ENCODE data around the gene PLXNA1.

PLXNA1 gene

DNA sequence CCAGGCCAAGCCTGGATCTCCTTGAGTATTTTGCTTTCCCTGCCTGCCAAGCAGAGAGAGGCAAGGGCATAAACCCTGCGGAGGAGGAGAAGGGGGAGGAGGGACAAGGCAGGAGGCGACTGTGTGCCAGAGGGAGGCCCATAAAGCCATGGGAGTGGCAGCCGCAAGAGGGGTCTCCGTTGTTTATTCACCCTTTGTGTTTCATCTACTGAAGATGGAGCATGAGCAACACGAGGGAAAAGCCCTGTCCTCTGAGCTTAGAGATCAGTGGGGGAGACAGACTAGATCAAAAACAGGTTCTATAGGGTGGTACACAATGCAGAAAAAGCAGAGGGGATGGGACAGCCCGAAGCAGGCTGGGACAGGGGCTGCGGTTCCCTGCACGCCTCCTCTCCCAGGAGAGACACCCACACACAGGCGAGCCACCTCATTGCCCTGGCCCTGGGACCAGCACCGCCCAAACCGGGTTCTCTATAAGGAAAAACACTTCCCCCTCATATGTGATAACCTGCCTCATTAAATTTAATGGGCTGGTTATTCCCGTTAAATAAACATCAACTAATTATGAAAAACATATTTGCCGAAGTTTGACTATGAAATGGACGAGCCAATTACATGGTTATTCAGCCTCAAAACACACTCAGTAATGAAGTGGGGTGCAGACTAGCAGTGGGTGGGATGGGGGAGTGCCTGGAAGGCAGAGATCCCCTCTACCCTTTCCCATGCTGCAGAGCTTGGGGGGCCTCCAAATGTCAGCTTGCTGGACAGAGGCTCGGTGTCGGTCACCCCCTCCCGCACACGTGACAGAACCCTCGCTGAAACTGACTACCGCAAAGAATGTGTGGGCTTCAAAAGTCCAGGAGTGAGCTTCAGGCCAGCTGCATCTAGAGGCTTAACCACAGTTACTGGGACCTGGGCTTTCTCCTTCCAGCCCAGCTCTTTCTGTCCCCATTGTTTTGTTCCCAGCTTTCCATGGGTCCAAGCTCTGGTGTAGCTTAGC lies 14.2 kb upstream of the PLXNA1 start:
- no peak for DNase-seq

- DNase-seq, result no peak
Measured at GRCh38 chr3:126969586-126969985, 13.3 kb upstream of the PLXNA1 start.

DNA sequence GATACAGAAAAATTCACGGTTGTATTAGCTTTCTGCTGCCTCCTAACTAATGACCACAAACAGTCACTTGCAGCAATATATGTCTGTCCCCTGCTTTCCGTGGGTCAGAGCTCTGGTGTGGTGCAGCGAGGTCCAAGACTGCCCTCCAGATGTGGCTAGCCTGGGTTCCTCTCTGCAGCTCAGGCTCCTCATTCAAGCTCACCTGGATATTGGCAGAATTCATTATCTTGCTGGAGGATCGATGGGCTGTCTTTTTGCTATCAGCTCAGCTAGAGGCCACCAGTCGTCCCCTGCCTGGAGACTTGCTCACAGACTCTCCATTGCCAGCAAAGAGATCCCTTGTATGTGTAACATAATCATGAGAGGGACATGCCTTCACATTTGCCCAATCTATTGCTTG lies 12.8 kb upstream of the PLXNA1 start:
- no peak for DNase-seq

DNA sequence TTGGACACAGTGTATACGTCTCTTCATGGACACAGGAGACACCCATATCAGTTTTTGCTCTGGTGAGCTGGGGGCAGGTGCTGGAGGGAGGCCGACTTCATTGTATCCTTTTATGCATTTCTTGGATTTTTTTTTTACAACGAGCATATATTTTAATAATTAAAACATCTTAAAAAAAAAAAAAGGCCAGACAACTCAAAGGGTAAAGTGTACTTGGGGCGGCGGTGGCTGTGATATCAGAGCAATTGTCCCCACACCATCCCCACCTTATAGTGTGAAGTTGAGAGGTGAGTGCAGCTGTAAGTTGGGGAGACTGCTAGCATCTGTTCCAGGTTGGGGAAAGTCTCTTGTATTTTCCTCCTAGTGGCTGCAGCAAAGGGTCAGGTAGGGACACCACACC lies 12.0 kb upstream of the PLXNA1 start:
- no peak for DNase-seq

- no peak for DNase-seq
Measured at GRCh38 chr3:126971891-126972351, 11.0 kb upstream of the PLXNA1 start.

GRCh38 chr3:126972866-126973265 lies 10.0 kb upstream of the PLXNA1 start:
- DNase-seq, result no peak

DNA sequence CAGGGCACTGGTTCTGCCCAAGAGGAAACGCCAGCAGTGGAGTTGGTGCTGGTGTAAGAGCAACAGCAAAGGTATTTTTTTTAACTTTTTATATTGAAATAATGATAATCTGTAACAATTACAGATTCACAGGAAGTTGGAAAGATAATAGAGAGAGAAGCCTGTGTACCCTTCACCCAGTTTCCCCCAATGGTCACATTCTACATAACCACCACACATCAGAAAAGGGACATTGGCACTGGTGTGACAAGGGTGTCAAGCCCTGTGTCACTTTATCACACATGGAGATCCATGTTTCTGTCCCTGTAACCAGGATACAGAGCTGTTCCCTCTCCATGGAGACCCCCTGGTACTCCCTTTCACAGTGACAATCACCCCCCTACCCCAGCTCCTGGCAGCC lies 9.1 kb upstream of the PLXNA1 start:
- DNase-seq, result no peak

DNA sequence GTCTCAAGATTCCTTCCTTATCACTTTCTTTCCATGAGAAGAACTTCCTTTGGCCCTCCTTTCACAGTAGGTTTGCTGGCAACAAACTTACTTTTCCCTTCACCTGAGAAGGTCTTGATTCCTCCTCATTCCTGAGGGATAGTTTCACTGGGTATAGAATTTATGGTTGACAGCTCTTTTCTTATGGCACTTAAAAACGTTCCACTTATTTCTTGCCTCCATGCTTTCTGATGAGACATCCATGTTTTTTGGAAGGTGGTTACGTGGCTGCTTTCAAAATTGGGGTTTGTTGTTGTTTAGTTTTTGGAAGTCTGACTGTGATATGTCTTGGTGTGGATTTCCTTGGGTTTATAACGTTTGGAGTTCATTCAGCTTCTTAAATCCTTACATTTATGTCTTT lies 8.2 kb upstream of the PLXNA1 start:
- DNase-seq, result no peak

GRCh38 chr3:126976906-126977305 lies 6.0 kb upstream of the PLXNA1 start:
- no peak for DNase-seq

DNA sequence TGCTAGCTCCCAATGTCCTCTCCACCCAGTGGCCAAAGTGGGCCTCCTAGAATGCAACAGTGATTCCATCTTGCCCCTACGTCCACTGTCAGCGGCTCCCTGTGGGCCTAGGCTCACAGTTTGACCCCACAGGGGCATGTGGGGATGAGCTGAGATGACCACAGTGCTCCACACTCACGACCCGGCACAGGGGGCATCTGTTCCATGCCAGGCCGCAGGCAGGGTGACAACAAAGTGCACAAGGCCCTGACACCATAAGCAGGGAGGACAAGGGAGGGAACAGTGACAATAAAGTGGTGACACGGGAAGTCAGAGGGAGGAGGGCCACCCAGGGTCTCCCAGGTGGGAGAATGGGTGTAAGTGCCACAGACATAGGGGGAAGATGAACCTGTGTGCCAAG lies 5.1 kb upstream of the PLXNA1 start:
- DNase-seq, result no peak

- DNase-seq, result no peak
Measured at GRCh38 chr3:126978291-126978690, 4.6 kb upstream of the PLXNA1 start.

GRCh38 chr3:126979046-126979628 lies 3.8 kb upstream of the PLXNA1 start:
- DNase-seq, result no peak

DNA sequence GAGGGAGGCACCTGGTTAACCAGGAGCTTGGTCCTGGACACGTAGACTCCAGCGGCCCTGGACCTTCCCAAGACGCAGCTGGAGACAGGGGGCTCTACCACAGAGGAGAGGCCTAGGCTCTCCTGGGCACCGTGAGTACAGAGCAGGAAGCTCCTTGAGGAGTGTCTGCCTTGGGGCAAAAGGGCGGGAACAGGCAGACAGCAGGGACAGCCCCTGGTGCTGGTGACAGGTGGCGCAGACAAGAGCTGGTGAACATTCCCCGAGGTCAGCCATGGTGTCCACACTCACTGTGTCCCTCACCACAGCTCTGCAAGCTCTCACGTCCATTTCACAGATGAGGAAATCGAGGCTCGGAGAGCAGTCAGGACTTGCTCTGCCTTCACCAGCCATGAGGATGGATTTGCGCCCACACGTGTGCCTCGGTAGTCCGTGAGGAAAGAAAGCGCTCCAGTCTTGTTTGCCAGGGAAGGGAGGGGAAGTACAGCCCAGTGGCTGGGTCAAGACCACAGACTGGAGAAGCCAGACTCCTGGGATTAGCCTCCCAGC lies 2.6 kb upstream of the PLXNA1 start:
- no peak for DNase-seq

GRCh38 chr3:126982126-126982470 lies 817 bp upstream of the PLXNA1 start:
- DNase-seq, result no peak

DNA sequence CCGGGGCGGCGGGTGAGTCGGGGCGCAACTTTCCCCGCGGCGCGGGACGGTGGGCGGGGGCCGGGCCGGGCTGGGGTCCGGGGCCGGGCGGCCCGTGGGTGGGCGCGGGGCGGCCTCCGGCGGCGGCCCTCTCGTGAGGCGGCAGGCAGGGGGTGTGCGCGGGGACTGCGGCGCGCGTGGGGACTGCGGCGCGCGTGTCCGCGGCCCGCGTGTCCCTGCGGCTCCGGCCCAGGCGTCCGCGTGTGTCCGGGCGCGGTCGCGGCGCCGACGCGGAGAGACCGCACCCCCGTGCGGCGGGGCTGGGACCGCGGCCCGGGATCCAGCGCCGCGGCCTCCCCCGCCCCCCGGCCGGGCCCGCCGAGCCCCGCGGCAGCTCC lies 349 bp downstream of the PLXNA1 start:
- DNase-seq, result no peak

GRCh38 chr3:126983653-126984390 lies 907 bp downstream of the PLXNA1 start:
- DNase-seq, result peak; percentile 31

DNA sequence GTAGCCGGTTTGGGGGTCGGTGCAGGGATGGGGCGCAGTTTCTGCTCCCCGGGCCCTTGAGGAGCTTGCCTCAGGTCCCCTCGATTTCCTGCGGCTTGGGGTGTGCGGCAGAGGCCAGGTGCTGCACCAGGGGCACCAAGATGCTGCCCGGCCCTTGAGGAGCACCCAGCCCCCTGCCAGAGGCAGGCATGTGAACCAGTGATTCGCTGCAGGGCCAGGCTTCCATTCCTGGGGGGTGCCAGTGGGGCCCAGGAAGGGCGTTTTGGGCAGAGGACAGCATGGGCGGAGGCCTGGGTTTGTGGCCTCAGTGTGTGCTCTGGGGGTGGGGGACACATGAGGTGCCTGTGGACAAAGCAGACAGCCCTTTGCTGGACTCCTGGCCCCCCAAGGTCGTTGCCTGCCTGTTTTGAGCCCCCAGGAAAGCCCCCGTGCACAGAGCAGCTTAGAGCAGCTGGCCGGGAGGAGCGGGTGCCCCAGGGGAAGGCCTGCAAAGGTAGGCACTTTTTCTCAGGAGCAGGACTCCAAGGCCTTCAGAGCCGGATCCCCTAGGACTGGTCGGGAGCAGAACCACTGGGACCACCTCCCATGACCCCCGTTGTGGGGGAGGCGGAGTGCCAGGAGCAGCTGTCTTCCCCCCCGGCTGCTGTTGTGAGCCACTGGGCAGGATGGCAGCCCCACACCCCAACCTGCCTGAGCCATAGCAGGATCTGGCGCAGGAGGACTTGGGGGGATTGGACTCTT lies 1.6 kb downstream of the PLXNA1 start:
- no peak for DNase-seq

DNA sequence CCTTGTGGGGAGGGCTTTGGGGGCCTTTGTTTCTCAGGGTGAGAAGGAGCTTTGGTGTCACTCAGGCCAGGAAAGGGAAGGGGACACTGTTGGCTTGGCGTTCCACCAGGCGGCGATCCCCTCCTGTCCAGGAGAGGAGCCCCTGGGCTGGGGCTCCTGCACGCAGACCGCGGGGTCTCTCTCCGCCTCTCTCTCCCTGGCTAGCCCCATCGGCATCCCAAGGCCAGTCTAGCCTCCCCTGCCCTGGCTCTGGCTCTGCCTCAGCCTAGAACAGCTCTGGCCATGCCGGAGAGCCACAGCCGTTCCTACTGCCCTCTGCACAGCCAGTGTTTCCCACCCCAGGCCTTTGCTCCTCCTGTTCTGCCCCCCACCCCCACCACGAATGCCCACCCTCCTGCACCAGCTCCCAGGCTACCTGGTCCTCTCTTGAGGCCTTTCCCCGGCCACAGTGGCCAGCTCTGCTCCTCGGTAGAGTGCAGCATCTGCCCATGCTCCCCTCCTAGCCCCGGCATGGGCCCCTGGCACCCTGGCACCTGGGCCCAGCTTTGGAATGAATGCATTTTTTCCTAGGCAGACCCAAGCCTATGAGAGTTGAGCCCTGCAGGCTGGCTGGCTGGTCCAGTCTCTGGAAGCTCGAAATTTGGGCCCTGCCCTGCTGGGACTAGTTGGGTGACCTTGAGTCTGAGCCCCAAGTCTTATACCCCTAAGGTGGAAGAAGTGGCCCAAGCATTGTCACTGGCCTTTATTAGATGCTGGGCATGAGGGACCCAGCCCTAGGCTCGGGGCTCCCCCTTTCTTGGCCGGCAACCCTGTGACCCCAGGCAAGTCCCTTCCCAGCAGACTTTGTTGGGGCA lies 2.4 kb downstream of the PLXNA1 start:
- no peak for DNase-seq

GRCh38 chr3:126986001-126986400 lies 3.1 kb downstream of the PLXNA1 start:
- DNase-seq, result peak; percentile 33

GRCh38 chr3:126987129-126987528 lies 4.2 kb downstream of the PLXNA1 start:
- no peak for DNase-seq

DNA sequence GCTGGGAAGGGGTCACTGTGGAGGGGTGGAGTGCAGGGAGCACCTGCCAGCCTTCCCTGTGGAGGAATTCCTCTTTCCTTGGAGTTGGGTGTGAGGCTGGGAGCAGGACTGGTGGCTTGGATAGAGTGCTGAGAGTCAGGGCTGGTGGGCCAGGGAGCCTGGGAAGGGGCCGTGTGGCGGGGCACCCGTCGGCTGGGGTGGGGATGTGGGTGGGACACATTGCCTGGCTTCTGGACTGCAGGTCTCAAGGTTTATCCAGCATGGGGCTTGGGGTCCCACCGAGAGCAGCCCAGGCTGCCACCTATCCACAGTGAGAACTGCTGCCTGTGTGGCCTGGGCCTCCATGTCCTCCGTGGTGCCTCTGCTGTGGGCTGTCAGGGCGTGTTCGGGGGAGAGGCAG lies 4.7 kb downstream of the PLXNA1 start:
- no peak for DNase-seq

Data from NCI-H1436 (cell line).